Inflammatory macrophage treated with lipopolysaccharide for 4 hours (primary cell): ENCODE results near the gene APP.
"Not testable (repeated sequence)": the region's sequence is repeated elsewhere in the genome, so short reads cannot be mapped to it uniquely, and the experiment has no call there.

ENCODE experiments used
- DNase-seq: peaks from one replicate; pipeline ENCODE4 v3.0.0-alpha.2; 2020

APP gene

DNA sequence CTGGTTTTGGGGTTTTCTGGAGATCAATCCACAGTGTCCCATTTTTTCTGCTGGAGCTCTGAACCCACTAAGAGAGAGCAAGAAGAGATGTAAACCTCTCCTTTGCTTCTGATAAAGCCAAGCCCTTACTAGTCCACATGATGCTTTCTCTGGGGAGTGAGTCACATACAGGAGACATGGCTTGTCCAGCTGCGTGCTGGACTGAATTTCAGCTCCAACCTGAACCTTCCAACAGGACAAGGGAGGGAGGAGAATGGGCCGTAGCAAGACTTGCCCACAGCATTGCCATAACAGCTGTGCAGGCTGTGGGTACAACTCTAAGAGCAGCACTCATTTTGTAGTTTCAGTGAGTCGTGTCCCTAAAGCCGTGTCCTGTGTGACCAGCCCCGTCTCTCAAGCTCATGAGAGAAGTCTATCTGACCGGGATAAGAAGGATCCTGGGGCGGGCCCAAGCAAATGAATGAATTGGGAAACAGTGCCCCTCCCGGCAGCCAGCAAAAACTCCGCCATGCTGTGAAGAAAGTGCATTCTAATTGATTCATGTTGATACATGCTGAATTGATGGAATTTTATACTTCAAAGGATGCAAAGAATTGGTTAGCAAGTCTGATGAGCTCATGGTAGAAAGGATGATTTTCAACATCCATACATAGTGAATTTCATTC is 240.6 kb downstream of the APP start:
- no peak for DNase-seq

DNA sequence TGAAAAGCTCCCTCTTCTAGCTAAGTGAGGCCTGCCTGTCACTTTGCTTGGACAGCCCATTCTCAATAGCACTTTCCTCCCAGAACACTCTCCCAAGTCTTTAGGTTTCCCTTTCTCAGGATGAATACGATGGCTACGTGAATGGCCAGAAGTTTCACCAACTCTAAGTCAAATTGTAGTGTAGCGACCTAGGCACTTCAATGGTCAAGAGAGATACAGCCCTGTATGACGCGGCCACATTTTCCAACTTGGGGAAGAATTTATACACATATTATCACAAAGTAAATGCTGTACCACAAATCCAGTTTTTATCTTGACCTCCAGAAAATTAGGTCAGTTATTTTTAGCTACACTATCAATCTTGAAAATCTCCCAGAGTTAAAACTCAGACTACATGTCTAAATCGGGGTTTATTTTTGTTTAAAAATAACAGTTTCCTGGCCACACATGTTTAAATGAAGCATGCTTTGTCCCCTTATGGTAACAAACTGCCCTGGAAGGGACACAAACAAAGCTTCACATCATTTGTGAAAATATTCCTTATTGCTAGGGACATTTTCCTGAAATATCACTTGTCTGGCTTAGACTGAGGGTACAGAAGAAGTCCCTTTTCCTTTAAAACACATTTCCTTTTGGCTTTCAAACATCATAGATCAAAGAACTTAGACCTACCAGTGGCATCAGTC is 243.2 kb downstream of the APP start:
- DNase-seq: no peak

DNA sequence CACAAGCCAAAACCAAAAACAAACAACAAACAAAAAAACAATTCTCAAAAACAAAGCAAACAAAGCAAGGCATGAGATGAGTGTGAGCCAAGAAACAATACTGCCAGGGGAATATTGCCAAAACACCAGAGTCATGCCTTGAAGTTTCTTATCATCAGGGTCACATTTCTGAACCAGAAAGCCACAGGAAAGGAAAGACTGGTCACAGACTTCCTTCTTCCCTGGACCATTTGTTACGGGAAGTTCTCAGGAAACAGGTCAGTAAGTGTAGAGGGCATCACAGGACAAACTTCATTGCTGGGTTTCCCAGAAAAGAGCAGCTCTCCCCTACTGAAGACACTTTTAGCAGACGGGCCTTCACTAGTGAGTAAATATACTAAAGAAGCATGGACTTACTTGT is 244.6 kb downstream of the APP start:
- no peak for DNase-seq

DNA sequence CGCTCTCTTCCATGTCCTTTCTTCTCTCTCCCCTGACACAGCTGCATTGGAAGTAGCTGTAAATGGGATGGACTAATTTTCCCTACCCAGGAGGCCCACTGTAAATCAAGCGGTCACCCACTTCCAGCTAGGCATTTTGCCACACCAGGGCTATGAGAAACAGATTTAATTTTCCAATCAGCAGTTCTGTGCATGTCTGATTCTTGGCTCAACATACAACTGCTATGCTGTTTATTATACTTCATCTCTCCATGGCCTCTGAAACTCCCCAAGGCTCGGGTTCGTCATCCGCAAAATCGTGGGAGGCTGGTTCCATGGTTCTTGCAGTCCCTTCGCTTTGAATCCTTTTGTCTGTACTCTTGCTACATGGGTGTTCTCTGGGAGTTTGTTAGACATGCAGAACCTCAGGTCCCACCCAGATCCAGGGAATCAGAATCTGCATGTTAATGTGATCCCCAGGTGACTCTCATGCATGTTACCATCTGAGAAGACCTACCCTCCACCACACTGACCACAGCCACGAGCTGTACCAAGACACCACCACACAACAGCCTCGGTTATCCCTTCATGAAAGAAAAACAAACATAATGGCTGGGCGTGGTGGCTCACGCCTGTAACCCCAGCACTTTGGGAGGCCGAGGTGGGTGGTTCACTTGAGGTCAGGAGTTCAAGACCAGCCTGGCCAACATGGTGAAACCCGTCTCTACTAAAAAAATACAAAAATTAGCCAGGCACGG is 245.3 kb downstream of the APP start:
- no peak for DNase-seq

DNA sequence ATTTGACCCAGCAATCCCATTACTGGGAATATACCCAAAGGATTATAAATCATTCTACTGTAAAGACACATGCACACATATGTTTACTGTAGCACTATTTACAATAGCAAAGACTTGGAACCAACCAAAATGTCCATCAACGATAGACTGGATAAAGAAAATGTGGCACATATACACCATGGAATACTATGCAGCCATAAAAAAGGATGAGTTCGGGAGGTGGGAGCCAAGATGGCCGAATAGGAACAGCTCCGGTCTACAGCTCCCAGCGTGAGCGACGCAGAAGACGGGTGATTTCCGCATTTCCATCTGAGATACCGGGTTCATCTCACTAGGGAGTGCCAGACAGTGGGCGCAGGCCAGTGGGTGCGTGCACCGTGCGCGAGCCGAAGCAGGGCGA is 252.4 kb downstream of the APP start:
- not testable (repeated sequence) for DNase-seq

DNA sequence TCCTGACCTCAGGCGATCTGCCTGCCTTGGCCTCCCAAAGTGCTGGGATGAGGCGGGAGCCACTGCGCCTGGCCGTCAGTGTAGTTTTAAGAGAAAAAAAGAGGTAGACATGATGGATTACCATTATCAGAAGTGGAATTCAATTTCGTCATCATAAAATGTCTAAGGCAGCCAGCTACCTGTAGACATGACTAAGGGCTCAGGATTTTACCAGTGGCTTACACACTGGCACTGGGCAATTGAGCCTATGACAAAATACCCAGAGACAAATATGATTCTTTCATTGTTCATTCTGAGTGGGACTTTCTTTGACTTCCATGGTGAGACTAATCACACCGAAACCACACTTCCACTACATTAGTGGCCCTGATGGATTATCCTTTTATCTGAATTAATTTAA is 254.3 kb downstream of the APP start:
- no peak for DNase-seq

DNA sequence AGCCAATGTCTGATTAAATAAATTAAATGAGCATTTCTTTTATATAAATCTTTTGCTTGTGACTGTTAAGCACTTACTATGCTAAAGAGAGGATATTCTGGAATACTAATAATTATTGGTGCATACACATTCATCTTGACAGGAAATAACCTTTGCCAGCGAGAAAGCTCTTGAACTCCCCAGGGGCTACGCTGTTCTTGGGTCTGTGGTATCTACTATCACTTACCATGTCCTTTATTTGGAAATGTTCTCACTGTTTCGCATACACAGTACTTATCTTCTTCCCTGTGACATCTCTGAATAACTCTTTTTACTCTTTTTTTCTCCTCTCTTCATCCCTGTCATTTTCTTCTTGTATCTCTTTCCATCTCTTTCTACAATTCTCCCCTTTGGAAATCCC is 257.1 kb downstream of the APP start:
- no peak for DNase-seq

DNA sequence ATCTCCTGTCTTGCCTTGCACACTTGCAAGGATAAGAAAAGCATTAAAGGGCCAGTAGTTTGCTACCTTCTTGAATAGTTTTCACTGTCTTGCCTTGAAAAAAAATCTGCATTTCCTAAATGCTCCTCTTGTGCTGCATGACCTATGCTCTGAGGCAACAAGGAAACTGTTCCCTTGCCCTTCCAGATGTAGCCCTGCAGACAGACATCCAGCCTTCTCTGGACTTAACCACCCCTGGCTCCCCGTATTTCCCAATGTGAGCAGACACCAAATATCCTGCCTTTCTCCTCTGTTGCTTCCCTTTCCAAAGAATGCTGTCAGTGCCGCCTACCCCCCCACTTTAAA is 258.2 kb downstream of the APP start:
- DNase-seq: no peak

DNA sequence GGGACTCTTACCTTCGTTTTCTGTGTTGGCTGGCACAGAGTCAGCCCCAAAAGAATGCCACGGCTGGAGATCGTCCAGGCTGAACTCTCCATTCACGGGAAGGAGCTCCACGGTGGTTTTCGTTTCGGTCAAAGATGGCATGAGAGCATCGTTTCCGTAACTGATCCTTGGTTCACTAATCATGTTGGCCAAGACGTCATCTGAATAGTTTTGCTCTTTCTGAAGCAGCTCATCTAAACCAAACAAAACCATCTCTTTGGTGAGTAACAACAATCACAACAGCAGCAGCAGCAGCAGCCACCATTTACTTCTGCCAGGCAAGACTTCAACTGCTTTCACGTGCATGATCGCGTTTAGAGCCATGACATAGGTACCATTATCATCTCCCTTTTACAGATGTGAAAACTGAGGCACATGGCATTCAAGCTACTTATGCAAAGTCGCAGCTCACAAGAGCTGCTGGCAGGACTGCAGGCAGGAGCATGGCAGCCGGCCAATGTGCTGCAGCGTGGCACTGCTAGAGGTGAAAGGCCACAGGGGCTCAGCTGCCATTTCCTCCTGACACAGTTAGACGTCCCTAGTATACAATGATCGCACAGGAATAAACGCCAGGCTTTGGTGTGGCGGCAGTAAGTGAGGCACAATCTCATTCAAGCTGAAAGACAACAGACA is 258.7 kb downstream of the APP start:
- DNase-seq: no peak

DNA sequence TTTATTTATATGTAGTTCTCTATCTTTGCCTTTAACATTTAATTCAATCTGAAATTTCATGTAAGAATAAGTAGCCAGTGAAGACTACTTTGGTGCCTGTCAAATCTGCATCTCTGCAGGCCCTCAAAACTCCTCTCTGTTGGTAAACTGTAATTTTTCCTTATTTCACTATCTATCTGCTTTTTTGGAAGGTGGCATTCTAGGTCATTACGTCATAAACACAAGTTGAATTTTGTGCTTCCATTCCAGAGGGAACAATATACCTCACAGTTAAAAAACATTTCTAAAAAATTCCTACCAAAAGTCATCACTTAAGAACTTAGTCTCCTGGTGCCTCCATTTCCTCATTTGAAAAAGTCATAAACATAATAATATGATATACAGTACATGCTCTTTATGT is 259.8 kb downstream of the APP start:
- no peak for DNase-seq

DNA sequence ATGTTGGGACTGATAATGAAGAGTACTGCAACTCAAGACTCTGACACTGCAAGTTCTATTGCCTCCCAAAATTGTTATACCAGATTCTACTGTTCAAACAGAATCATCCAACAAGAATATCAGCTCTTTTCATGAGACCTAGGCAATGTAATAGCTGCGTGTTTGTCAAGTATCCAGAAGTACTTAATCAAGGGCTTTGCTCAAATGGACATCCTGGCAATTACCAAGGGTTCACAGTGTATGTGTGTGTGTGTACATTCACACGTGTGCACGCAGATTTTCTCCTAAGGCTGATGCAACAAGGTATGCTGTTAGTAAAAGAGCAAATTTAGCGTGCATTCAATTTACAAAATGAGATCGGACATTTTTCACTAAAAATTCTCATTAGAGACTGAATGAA is 261.2 kb downstream of the APP start:
- DNase-seq: no peak

DNA sequence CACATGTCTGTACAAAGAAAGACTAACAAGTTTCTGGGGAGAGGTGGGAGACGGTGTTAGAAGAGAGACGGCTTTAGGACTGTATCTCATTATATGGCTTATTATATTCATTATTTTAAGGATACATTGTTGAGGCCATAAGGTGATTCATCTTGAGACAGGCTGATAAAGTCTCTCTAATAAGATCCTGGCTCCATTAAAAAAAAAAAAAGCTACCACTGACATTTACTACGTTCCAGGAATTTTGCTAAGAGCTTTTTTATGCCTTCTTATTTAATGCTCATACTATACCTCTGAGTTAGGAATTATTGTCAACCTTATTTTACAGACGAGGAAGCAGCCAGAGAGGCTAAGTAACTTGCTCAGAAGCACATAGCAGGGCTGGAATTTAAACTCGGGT is 262.1 kb downstream of the APP start:
- no peak for DNase-seq

DNA sequence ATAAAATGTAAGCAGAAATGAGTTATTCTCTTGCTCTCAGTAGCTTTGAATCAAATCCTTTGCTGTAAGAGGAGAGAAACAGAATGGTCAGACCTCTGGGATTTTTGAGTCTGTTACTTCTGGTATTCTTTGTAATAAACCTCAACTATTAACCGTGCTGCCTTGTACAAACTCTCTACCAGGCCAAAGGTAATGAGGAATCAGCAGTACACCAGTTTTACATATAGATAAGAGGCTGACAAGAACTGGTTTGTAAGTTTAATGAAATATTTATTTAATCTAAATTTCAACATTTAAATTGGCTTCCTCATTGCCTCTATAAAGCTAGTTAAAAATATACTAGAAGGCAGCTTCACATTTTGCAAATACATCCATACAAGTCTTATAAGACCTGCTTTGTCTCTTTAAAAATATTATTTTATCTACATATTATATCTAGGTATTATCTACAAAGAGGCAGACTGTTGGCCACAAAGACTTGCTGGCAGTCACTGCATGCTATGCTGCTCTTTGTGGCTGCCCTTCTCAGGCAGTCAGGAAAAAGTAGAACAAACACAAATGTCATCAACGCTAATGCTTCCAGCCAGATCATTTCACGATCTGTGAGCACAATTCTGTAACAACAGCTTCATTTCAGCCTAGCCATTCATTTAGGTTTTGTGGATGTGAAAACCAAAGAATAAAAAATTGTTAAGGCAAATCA is 262.8 kb downstream of the APP start:
- no peak for DNase-seq

DNA sequence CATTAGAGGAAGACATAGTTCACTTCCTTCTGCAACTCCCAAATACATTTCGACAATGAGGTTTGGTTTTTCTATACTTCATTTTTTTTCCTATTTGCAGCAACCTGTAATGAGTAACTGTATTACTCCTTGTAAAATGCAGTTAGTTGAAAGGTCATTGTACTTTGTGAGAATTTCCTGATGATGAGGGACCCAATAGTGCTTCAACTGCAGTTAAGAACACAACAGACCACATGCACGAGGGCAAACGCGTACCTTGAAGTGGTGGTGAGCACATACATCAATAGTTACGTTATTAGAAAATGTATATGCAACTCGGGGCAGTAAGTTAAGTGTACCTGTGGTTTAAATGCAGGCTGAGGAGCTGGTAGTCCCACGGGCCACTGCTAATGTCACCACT is 264.0 kb downstream of the APP start:
- no peak for DNase-seq

DNA sequence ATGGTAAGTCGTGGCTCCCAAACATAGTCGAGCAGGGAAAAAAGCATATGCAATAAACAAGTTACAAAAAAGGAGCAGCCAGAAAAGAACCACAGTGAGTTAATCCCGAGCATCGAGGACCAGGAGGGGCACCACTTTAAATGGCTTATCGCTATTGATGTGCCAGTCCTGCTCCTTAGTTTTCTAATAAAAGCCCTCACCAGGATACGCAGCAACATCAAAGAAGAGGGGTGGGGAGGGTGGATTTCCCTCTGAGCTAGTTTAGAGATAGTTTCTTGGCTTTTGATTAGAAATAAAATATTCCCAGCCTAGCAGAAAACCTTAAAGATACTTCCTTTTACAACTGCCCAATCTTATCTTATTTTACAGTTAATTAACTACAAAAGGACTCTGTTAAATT is 265.4 kb downstream of the APP start:
- no peak for DNase-seq

DNA sequence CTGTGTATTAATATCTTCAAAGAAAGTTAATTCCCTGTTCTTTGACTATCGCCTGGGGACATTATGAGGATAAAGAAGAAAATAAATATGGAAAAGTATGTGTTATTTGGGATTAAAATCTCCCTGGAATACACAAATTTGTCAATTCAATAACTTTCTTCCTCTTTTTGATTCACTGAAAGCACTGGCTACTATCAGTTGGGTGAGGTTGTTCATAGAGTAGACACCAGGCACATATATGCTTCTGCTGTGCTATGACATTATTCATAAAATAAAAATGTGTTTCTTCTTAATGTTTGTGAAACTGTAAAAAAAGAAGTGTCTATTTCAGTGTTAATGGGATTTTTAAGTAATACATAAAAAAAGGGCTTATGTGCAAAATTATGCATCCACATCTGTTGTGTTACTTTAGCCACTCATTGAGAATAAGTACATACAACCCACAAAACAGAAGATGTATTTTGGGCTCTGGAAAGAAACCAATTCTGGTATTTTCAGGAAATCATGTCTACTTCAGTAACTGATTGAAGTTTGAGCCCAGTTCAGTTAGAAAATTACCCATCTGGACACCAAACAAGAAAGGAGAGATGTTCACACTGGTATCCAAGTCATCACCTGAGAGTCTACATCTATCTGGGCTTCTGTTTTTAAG is 266.4 kb downstream of the APP start:
- DNase-seq: peak; percentile 39

DNA sequence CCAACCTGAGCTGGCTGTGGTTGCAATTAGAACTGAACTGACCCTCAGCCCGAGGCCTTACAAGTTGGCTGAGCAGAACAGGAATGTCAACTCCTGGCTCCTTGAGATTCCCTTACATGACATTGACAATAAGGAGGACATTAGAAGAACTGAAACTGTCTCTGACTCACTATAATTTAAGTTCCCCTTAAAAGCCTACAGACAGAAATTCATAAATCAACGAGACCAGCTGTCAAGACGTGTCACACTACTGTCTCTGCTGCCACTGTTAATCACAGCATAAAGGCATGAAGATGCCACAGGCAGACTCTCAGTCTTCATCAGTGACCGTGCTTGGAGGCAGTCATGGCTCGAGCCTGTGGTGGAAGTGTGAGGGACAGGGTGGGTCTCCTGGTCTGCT is 267.0 kb downstream of the APP start:
- DNase-seq: peak; percentile 87

DNA sequence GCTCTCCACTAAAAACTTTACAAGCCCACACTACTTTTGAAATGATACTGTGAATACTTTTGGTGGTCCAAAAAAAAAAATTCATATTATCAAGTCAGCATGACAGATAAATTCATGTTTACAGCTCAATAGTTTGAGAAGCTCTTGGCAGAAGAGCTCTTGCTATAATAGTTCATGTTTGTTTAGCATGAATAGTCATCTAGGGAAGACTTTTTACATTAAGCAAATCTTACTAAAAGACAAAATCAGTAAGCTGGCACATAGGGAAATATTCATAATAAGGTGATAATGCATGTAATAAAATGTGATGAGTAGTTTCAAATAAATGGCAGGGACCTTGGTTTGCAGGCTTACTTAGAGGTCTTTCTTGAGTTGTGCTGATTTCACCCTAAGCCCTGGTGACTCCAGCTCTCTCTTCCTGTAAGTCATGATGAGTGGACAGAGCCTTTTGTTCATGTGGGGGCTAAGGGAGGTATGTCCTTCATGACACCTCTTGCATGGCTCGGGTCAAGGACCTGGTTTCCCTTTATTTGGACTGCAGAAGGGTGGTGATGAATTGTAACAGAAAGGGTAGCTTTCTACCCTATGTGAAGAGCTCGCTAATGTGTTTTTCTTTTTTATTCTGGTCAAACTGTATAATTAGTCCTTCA is 269.1 kb downstream of the APP start:
- DNase-seq: no peak

DNA sequence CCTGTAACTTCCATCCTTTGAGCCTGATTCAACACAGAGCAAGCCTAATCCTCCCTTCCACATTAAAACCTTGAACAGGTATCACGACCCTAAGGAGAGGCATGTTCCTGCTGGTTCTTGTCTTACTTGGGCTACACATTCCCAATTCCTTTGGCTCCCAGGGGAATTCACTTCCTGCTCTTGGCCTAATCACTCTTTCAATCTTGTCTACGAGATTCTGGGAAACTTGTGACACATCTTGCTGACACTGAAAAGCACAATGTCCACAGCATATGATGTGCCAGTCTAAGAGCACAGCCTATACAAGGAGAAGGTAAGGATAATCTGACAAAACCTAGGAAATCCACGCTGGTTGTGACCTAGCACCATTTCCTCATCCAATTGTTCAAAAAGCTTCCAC is 271.9 kb downstream of the APP start:
- no peak for DNase-seq

DNA sequence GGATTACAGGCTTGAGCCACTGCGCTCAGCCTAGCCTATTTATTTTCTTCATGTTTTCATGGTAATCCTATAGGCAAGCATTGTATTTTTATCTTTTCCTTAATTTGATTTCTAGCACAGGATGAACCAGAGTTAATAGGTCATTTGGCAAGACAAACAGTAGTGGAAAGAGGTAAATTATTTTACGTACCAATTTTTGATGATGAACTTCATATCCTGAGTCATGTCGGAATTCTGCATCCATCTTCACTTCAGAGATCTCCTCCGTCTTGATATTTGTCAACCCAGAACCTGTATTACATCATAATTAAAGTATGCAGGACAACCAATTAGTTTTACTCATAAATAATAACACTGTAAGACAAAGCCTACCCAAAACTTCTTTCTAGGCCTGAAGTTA is 273.2 kb downstream of the APP start:
- no peak for DNase-seq

DNA sequence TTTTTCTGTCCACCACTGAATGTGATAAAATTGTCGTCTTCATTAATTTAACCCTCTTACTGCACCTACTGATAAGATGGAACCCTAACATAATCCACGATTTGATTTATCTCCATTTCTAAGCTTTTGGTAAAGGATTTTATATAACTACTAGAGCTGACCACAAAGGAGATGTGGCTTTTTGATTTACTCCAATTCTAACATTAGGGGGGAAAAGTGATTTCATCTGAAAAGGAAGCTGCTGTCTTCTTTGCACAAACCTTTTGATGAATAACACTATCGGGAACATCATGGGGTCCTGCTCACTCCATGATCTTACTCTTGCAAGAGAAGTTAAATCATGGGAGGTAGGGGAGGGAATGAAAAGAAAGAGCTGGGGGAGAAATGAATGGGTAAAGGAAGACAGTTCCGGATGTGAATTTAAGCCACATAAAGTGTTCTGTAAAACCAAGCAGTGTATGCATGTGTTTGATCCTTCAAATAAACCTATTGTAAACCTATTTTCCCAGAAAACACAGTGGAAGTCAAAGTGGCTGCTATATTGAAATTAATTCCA is 274.0 kb downstream of the APP start:
- no peak for DNase-seq
